ENCODE results near the gene EGFLAM. TPM values are rescaled to one million over a fixed set of nuclear protein-coding genes. Genes with fewer than 3 reads are reported as not detected.

Gene EGFLAM
- total and polyA plus RNA-seq, 10 of the 15 experiments (the other 5 are each of a cell fraction or from before 2014, with no cell fraction given): 0.37 TPM; not detected in 9

DNA sequence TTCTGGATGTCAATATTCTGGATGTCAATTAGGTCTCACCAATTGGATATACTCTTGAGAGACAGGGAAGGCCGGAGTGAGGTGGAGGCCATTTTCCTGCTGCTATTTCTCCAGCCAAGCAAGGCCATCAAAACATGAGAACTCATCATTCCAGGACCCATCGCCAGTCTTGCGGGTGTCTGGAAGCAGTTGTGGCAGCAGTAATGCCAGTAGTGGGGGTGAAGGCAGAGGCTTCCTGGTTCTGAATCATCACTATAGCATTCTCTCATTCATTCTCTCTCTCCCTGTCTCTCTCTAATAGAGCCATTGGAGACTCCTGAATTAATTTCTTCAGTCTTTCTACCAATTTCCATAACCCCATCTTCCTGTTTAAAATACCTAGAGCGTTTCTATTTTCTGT lies 71.8 kb downstream of the EGFLAM start:
- no peaks in the 10 kb centered on the region for H3K79me2 ChIP-seq (ENCODE audit: control insufficient read depth, insufficient read depth, low read length)
- 46% methylated on average over 4 of the region's 4 CpGs for WGBS (ENCODE audit: insufficient coverage, insufficient replicate concordance, low lambda C conversion rate, missing lambda C conversion rate)
- no peaks in the 10 kb centered on the region for H4K20me1 ChIP-seq (ENCODE audit: control insufficient read depth, insufficient read depth)
- no peak overlapping the region for H3K9ac ChIP-seq (ENCODE audit: control insufficient read depth, insufficient read depth, low read length)
- no peaks in the 10 kb centered on the region for H3K36me3 ChIP-seq (ENCODE audit: control insufficient read depth in 2 of 2, insufficient read depth in 2 of 2, low read length in 1 of 2)
- H3K4me1 ChIP-seq (ENCODE audit: control insufficient read depth, insufficient read depth, low read length): no peaks in the 10 kb centered on the region
- FAIRE-seq (no peak), DNase-seq (ENCODE audit: low read depth, low spot score) (no peak), ATAC-seq (no peak)
- ChIA-PET RAD21 (ENCODE audit: unreplicated experiment) (no interaction called here), POLR2A (no interaction called here), CTCF (no interaction called here), SMC1A (ENCODE audit: uncharacterized antibody, unreplicated experiment) (no interaction called here)
- no peak overlapping the region for H3K4me2 ChIP-seq (ENCODE audit: control insufficient read depth, insufficient read depth)
- no peaks in the 10 kb centered on the region for H3K27me3 ChIP-seq (replicated peaks in 1 of 2; ENCODE audit: control insufficient read depth in 2 of 2, insufficient read depth in 2 of 2, low read length in 1 of 2)
- BruUV-seq (replicated peaks): no TSS peak
- intact Hi-C loops (cut with micrococcal nuclease; ENCODE audit: unreplicated experiment): no loop called here
- no peak overlapping the region for H3K27ac ChIP-seq (ENCODE audit: control insufficient read depth, insufficient read depth)
- no peak overlapping the region for H3K4me3 ChIP-seq
- H3K9me3 ChIP-seq (replicated peaks; ENCODE audit: control insufficient read depth, insufficient read depth, low read length): no peaks in the 10 kb centered on the region
- no peak overlapping the region for H2AFZ ChIP-seq (ENCODE audit: control insufficient read depth, low read depth, low read length)
- in situ Hi-C loops (cut with MboI): no loop called here
- TF ChIP-seq MYC (IDR thresholded peaks at IDR 0.05; ENCODE audit: insufficient read depth, insufficient read length, insufficient replicate concordance, low read length, severe bottlenecking): no peak
- no peak for TF ChIP-seq CBX3 (IDR thresholded peaks at IDR 0.05; ENCODE audit: borderline replicate concordance, low read depth)
- TF ChIP-seq SMAD5 (IDR thresholded peaks at IDR 0.05; ENCODE audit: low read depth): no peak
- no peak for TF ChIP-seq PKNOX1 (IDR thresholded peaks at IDR 0.05)
- no peak for TF ChIP-seq WRNIP1 (IDR thresholded peaks at IDR 0.05; ENCODE audit: borderline replicate concordance, low read depth, low read length)
- TF ChIP-seq, protein P1, sequence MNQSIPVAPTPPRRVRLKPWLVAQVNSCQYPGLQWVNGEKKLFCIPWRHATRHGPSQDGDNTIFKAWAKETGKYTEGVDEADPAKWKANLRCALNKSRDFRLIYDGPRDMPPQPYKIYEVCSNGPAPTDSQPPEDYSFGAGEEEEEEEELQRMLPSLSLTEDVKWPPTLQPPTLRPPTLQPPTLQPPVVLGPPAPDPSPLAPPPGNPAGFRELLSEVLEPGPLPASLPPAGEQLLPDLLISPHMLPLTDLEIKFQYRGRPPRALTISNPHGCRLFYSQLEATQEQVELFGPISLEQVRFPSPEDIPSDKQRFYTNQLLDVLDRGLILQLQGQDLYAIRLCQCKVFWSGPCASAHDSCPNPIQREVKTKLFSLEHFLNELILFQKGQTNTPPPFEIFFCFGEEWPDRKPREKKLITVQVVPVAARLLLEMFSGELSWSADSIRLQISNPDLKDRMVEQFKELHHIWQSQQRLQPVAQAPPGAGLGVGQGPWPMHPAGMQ (IDR thresholded peaks at IDR 0.05; ENCODE audit: borderline replicate concordance): no peak
- TF ChIP-seq CUX1 (IDR thresholded peaks at IDR 0.05; ENCODE audit: insufficient replicate concordance, low read depth, low read length): no peak
- TF ChIP-seq IRF4 (IDR thresholded peaks at IDR 0.05; ENCODE audit: low read depth, low read length): no peak
- TF ChIP-seq TCF7 (IDR thresholded peaks at IDR 0.05; ENCODE audit: borderline replicate concordance): no peak
- TF ChIP-seq MEF2B (IDR thresholded peaks at IDR 0.05; ENCODE audit: partially characterized antibody, poor library complexity, severe bottlenecking): no peak
- TF ChIP-seq, protein P2, sequence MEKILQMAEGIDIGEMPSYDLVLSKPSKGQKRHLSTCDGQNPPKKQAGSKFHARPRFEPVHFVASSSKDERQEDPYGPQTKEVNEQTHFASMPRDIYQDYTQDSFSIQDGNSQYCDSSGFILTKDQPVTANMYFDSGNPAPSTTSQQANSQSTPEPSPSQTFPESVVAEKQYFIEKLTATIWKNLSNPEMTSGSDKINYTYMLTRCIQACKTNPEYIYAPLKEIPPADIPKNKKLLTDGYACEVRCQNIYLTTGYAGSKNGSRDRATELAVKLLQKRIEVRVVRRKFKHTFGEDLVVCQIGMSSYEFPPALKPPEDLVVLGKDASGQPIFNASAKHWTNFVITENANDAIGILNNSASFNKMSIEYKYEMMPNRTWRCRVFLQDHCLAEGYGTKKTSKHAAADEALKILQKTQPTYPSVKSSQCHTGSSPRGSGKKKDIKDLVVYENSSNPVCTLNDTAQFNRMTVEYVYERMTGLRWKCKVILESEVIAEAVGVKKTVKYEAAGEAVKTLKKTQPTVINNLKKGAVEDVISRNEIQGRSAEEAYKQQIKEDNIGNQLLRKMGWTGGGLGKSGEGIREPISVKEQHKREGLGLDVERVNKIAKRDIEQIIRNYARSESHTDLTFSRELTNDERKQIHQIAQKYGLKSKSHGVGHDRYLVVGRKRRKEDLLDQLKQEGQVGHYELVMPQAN (conservative IDR thresholded peaks at IDR 0.05): no peak
- no peak for TF ChIP-seq RBBP5 (conservative IDR thresholded peaks at IDR 0.05)
- no peak for TF ChIP-seq PML (IDR thresholded peaks at IDR 0.05; ENCODE audit: low read length)

Data from GM12878 (cell line).